ENCODE data around the gene RAI1. TPM values are rescaled to one million over a fixed set of nuclear protein-coding genes. Genes with fewer than 3 reads are reported as not detected.

RAI1 gene
- total RNA-seq, 3 donors from 2014 or later: 12.9 to 29.2 (median 17.0) TPM

GRCh38 chr17:17663160-17664063 lies 17.8 kb upstream of the RAI1 start:
- H3K4me3 ChIP-seq: no peak overlapping the region
- peaks cover 8% of the 10 kb centered on the region for H3K9me3 ChIP-seq
- ATAC-seq (peak; percentile 63), DNase-seq (peak; percentile 52 to 79 (median 59))
- peaks cover 5% of the 10 kb centered on the region for H3K4me1 ChIP-seq (ENCODE audit: low read depth)
- no peaks in the 10 kb centered on the region for H3K36me3 ChIP-seq (ENCODE audit: low read depth)
- no peak for TF ChIP-seq CTCF (IDR thresholded peaks at IDR 0.05)
- intact Hi-C loops (cut with DNase I, micrococcal nuclease): no loop called here

- intact Hi-C loops (cut with DNase I, micrococcal nuclease): no loop called here
- DNase-seq (no peak), ATAC-seq (no peak)
- H3K9me3 ChIP-seq: peaks cover 6% of the 10 kb centered on the region
- TF ChIP-seq CTCF (IDR thresholded peaks at IDR 0.05): no peak
- no peaks in the 10 kb centered on the region for H3K36me3 ChIP-seq (ENCODE audit: low read depth)
- no peak overlapping the region for H3K4me3 ChIP-seq
- H3K4me1 ChIP-seq (ENCODE audit: low read depth): peaks cover 5% of the 10 kb centered on the region
Observed at GRCh38 chr17:17664064-17664452, 17.2 kb upstream of the RAI1 start.

GRCh38 chr17:17665255-17665654 lies 16.0 kb upstream of the RAI1 start:
- ATAC-seq: no peak
- peaks cover 5% of the 10 kb centered on the region for H3K4me1 ChIP-seq (ENCODE audit: low read depth)
- TF ChIP-seq CTCF (IDR thresholded peaks at IDR 0.05): no peak
- intact Hi-C loops (cut with DNase I, micrococcal nuclease): no loop called here
- DNase-seq: no peak
- H3K9me3 ChIP-seq: no peaks in the 10 kb centered on the region
- H3K4me3 ChIP-seq: no peak overlapping the region
- H3K36me3 ChIP-seq (ENCODE audit: low read depth): no peaks in the 10 kb centered on the region

GRCh38 chr17:17666111-17666714 lies 15.0 kb upstream of the RAI1 start:
- peaks cover 8% of the 10 kb centered on the region for H3K4me1 ChIP-seq (ENCODE audit: low read depth)
- H3K9me3 ChIP-seq: no peaks in the 10 kb centered on the region
- no peak overlapping the region for H3K4me3 ChIP-seq
- no peaks in the 10 kb centered on the region for H3K36me3 ChIP-seq (ENCODE audit: low read depth)
- peak; percentile 67 for ATAC-seq
- intact Hi-C loops (cut with DNase I, micrococcal nuclease): no loop called here
- no peak for TF ChIP-seq CTCF (IDR thresholded peaks at IDR 0.05)
- DNase-seq: peak; percentile 56 to 64 (median 61)

- ATAC-seq (no peak), DNase-seq (no peak)
- Histone ChIP-seq H3K4me3 (no peak overlapping the region), H3K9me3 (no peaks in the 10 kb centered on the region), H3K36me3 (ENCODE audit: low read depth) (no peaks in the 10 kb centered on the region), H3K4me1 (ENCODE audit: low read depth) (peaks cover 8% of the 10 kb centered on the region)
- intact Hi-C loops (cut with DNase I, micrococcal nuclease): no loop called here
- TF ChIP-seq CTCF (IDR thresholded peaks at IDR 0.05): no peak
Observed at GRCh38 chr17:17667231-17667630, 14.0 kb upstream of the RAI1 start.
